Dendritic cell treated with granulocyte-macrophage colony-stimulating factor and Interleukin-4, amounts not matched to agents 40 ng/mL and 50 ng/mL, for 4 days (primary cell): ENCODE data around the gene AOX1.
"Not testable (repeated sequence)": the region's sequence is repeated elsewhere in the genome, so short reads cannot be mapped to it uniquely, and the experiment has no call there.

ENCODE experiments used
- H3K27ac Mint-ChIP-seq: one replicate; pipeline ENCODE4 v1.8.0; 2022; ENCODE audit warnings: mild to moderate bottlenecking, mixed read lengths
- H3K27me3 Mint-ChIP-seq: one replicate; pipeline ENCODE4 v1.8.0; 2022; ENCODE audit warnings: mild to moderate bottlenecking, mixed read lengths
- H3K36me3 Mint-ChIP-seq: one replicate; pipeline ENCODE4 v1.8.0; 2022; ENCODE audit warnings: low read depth, mixed read lengths
- H3K4me1 Mint-ChIP-seq: one replicate; pipeline ENCODE4 v1.8.0; 2022; ENCODE audit warnings: low read depth, mixed read lengths
- H3K4me3 Mint-ChIP-seq: one replicate; pipeline ENCODE4 v1.8.0; 2022; ENCODE audit warnings: mild to moderate bottlenecking, moderate library complexity, mixed read lengths
- H3K9me3 Mint-ChIP-seq: one replicate; pipeline ENCODE4 v1.8.0; 2022; ENCODE audit warnings: mixed read lengths
- intact Hi-C: fragments of 100-400 bp; cut with micrococcal nuclease; formaldehyde crosslinking; loops from one replicate; pipeline ENCODE4 v1.15.0; 2022

The AOX1 gene

DNA sequence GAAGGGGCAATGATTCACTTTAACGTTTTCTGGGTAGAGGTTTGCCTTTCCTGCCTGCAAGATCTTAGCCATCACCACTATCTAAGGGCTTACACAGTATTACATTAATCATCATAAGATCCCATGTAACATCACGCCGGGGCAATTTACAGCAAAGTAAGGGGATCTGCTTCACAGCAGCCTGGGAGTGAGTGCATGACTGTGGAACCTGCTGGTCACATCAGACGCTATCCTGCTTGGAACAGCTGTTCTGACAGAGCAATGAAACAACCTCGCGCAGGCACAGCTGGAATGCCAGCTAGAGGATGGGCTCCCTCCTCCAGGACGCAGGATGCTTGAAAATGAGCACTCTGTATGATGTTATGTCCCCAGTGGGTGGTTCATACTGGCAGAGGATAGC lies 89.0 kb downstream of the AOX1 start:
- Mint-ChIP-seq H3K36me3 (no peaks in the 10 kb centered on the region), H3K27ac (no peak overlapping the region), H3K27me3 (no peaks in the 10 kb centered on the region), H3K9me3 (no peaks in the 10 kb centered on the region), H3K4me1 (peaks cover 5% of the 10 kb centered on the region), H3K4me3 (no peak overlapping the region)
- intact Hi-C loops: no loop called here

DNA sequence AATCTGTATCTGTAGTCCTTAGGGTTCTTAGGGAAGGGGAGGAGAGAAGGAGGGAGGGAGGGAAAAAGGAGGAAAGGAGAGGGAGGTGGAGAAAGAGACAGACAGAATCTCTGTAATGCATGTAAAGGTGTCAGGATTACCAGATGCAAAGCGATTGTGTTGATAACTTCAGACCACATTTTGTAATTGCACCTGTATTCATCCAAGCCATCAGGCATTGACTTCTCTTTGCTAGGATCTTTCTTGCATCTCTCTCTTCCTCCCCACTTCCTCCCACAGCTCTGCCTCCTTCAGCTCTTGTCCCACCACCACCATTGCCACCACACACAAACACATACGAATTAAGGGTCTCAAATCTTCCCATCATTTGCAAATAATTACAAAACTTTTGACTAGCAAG lies 91.4 kb downstream of the AOX1 start:
- no peaks in the 10 kb centered on the region for H3K9me3 Mint-ChIP-seq
- H3K27me3 Mint-ChIP-seq: no peaks in the 10 kb centered on the region
- intact Hi-C loops: no loop called here

DNA sequence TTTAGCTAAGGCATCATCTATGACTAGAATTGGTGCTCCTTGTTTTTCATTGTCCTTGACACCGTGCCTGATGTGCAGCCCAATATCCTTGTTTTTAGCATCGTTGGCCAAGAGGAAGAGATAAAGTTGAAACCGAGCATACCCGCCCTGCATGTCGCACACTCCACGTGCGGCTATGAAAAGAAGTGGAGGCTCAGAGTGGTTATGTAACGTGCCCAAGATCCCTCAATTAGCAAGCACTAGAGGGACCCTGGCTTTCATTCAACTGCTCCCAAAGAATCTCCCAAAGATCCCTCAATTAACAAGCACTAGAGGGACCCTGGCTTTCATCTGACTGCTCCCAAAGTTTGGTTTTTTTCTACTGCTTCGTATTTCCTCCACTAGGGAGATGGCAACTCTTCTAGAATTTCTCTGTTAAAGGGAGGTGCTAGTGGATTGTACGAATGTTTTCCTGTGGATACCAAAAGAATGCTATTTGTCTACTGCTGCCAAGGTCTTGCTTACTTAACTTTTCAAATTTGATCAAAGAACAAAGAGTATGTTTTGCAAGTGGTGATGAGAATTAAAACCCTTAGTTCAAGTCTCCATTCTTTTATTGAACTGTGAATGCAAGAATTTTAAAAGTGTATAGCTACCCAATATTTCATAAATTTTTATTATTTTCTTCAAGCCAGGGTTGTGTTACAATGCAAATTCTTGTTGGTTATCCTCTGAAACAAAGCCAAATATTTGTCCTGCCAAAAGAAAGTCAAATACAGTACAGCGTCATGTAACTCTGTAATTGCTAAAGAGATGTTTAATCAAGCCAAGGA lies 92.1 kb downstream of the AOX1 start:
- Mint-ChIP-seq H3K4me3 (no peak overlapping the region), H3K36me3 (no peaks in the 10 kb centered on the region), H3K27me3 (no peaks in the 10 kb centered on the region), H3K9me3 (no peaks in the 10 kb centered on the region), H3K27ac (no peak overlapping the region), H3K4me1 (peaks cover 5% of the 10 kb centered on the region)
- intact Hi-C loops: no loop called here

More for the DNA sequence above, 91.4 kb downstream of the AOX1 start:
- no peak overlapping the region for H3K27ac Mint-ChIP-seq
- H3K4me3 Mint-ChIP-seq: no peak overlapping the region
- H3K36me3 Mint-ChIP-seq: no peaks in the 10 kb centered on the region
- peaks cover 5% of the 10 kb centered on the region for H3K4me1 Mint-ChIP-seq

DNA sequence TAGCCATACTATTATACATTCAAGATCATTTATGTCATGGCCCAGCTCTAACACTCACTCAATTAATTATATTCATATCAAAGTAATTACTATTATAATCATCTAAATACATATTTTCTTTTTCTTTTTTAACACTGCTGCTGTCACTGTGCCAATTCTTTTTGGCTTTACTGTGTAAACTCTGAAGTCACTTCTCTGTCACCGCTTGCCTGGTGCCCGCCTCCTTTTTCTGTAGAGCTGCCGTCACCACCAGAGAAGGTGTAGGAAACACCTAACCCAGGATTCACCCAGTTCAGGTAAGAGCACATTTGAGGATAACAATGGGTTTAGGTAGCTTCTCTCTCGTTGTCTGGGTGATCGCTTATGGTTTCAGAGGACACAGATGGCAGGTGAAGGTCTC lies 93.3 kb downstream of the AOX1 start:
- Mint-ChIP-seq H3K9me3 (no peaks in the 10 kb centered on the region), H3K27ac (no peak overlapping the region), H3K4me1 (no peaks in the 10 kb centered on the region), H3K4me3 (no peak overlapping the region), H3K36me3 (no peaks in the 10 kb centered on the region), H3K27me3 (no peaks in the 10 kb centered on the region)
- intact Hi-C loops: no loop called here

DNA sequence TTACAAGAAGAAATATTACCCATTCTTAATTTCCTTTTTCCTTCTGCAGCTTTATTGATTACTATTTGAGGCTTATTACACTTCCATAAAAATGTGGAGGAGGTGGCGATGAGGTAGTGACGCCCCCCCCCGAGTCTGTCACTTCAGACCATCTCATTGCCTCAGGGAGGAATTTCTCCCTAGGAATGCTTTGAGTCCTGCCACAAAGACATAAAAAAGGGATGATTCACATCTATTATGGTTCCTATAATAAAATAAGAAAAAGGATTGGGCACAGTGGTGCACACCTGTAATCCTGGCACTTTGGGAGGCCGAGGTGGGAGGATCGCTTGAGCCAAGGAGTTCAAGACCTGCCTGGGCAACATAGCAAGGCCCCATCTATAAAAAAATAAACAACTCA lies 93.7 kb downstream of the AOX1 start:
- H3K27me3 Mint-ChIP-seq: no peaks in the 10 kb centered on the region
- no peaks in the 10 kb centered on the region for H3K36me3 Mint-ChIP-seq
- H3K4me3 Mint-ChIP-seq: no peak overlapping the region
- no peak overlapping the region for H3K27ac Mint-ChIP-seq
- no peaks in the 10 kb centered on the region for H3K9me3 Mint-ChIP-seq
- H3K4me1 Mint-ChIP-seq: no peaks in the 10 kb centered on the region
- intact Hi-C loops: no loop called here

DNA sequence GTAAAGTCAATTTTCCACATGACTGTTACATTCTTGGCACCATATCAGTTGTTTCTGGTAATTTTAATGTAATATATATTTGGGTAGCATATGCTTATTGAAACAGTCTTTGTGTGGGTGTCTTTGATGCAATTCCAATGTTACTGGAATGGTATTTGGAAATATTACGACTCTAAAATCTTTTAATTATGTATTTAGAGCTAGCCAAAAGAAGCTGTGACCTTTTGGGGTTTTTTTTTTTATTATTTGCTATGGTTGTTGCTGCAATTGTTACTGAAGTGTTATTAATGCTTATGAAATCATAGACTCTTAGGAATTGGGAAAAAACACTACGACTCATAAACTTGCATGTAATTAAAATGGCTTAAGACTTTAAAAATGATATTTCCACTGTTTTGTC lies 95.9 kb downstream of the AOX1 start:
- Mint-ChIP-seq H3K27ac (no peak overlapping the region), H3K4me3 (no peak overlapping the region), H3K4me1 (peaks cover under 1% of the 10 kb centered on the region), H3K36me3 (no peaks in the 10 kb centered on the region), H3K9me3 (peaks cover 3% of the 10 kb centered on the region), H3K27me3 (no peaks in the 10 kb centered on the region)
- intact Hi-C loops: no loop called here

DNA sequence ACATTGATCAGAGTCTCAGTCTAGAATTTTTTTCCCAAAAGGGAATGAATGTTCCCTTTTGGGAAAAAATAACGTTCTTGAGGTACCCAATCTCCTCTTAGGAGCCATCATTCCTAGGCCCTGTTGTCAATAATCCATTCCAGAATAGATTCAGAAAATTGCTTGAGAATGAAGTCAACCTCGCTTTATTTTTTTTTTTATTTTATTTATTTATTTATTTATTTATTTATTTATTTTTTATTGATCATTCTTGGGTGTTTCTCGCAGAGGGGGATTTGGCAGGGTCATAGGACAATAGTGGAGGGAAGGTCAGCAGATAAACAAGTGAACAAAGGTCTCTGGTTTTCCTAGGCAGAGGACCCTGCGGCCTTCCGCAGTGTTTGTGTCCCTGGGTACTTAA lies 96.6 kb downstream of the AOX1 start:
- H3K9me3 Mint-ChIP-seq, H3K27me3 Mint-ChIP-seq, H3K36me3 Mint-ChIP-seq, H3K4me3 Mint-ChIP-seq, intact Hi-C loops, H3K27ac Mint-ChIP-seq, H3K4me1 Mint-ChIP-seq: not testable (repeated sequence)

DNA sequence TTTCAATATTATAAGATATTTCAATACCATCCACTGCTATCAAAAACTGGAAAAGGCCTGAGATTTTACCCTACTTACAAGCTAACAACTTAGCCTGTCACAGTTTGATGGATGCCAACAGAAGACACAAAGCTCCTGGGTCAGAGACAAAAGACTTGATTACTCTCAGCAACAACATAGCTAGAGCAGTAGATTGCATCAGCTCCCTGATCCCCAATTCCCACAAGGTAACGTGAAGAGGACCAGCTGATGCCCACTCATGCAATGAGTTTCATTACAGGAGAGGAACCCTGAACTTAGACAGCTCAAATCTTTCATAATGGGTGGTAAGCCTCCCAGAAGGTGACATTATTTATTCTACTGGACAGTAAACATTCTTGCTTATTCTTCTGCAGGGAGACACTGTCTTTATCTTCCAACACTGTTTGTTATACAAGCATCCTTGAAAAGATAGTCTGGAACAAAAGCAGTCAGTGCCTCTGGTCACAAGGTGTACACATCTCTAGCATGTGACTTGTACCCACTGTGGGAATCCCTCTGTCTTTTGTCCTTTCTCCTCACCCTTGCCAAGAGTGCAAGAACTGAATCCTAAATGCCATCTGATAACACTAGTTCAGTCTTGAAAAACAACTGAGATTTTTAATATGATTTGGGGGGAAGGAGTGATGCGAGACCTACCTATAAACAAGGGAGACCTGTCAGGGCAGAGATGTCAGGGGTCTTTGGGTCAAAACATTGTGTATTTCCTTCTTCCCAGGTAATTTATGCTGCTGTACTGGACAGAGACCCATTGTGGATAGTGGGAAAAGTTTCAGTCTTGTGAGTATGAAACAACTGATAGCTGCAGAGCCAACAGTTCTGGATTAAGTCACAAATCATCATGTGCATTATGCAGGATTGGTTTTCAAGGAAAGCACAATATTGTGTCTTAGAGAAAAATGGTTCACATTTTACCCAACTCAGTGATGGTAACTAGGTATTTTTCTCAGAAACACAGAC lies 102.4 kb downstream of the AOX1 start:
- Mint-ChIP-seq H3K4me3 (no peak overlapping the region), H3K9me3 (peaks cover 9% of the 10 kb centered on the region), H3K36me3 (no peaks in the 10 kb centered on the region), H3K27me3 (no peaks in the 10 kb centered on the region), H3K4me1 (peaks cover 11% of the 10 kb centered on the region), H3K27ac (no peak overlapping the region)
- intact Hi-C loops: no loop called here

DNA sequence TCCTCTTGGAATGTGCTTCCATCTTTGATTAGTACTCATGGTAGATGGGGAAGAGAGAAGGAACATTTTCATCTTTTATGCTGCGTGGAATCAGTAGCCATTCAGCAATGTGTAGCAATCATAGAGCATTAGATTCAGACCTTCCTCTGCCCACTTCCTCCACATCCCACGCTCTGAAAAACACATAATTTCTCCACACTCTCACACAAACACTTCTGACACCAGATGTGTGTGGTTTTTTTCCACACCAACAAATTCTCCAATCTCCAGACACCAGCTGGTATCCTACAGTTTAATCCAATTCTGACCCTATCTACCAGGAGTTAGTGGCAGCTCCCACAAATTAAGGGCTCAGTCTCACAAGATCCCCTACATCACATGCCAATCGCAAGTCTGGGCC lies 103.3 kb downstream of the AOX1 start:
- H3K27ac Mint-ChIP-seq: no peak overlapping the region
- intact Hi-C loops: no loop called here
- no peaks in the 10 kb centered on the region for H3K27me3 Mint-ChIP-seq
- H3K4me3 Mint-ChIP-seq: no peak overlapping the region
- no peaks in the 10 kb centered on the region for H3K36me3 Mint-ChIP-seq
- peaks cover 9% of the 10 kb centered on the region for H3K9me3 Mint-ChIP-seq
- H3K4me1 Mint-ChIP-seq: peaks cover 11% of the 10 kb centered on the region

DNA sequence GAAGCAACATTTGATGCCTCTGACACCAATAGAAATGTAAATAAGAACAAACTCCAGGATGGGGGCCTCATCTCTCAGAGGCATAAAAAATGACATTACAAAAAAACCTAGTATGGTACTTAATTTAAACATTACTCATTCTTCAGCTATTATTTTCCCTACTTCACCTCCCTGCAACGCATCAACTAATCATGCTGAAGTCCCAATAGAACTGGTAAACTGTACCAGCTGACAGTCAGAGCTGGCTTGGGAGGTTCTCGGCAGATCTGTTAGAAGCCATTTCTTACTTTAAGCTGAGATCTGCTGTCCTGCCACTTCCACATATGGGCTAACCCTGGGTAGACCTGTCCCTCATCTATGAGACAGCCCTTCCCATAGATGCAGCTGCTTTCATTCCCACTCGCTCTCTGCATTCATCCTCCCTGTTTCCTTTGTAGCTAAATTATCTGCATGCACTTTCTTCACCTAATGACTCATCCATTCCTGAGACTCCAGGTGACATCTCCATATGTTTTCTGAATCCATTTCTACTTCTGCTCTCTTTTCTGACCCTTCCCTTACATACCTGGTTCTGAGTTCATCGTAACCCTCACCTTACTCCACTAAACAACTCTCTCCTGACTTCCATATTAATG lies 108.1 kb downstream of the AOX1 start:
- H3K9me3 Mint-ChIP-seq: no peaks in the 10 kb centered on the region
- H3K27me3 Mint-ChIP-seq: no peaks in the 10 kb centered on the region
- H3K27ac Mint-ChIP-seq: no peak overlapping the region

DNA sequence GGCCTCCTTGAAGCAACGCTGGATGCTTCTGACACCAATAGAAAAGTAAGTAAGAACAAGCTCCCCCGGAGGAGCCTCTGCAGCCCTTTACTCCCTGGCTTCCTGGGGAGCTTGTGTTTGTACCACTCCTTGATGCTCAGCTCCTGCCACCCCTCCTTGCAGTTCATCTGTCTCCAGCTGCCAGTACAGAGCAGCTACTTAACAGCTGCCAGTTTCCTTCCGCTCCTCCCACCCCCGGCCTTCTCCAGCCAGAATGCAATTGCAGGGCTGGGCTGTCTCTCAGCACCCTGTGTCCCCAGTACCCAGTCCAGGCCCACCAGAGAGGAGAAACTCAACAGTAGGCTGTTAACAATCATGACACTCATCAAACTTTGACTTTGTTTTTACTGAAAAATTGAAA lies 109.4 kb downstream of the AOX1 start:
- H3K27me3 Mint-ChIP-seq: no peaks in the 10 kb centered on the region
- no peaks in the 10 kb centered on the region for H3K9me3 Mint-ChIP-seq
- H3K27ac Mint-ChIP-seq: peak overlapping the region; percentile 21
- H3K36me3 Mint-ChIP-seq: no peaks in the 10 kb centered on the region
- H3K4me3 Mint-ChIP-seq: peak overlapping the region; percentile 30
- intact Hi-C loops: no loop called here
- no peaks in the 10 kb centered on the region for H3K4me1 Mint-ChIP-seq

More for the DNA sequence above, 108.1 kb downstream of the AOX1 start:
- no peaks in the 10 kb centered on the region for H3K36me3 Mint-ChIP-seq
- H3K4me1 Mint-ChIP-seq: peaks cover 5% of the 10 kb centered on the region
- intact Hi-C loops: no loop called here
- H3K4me3 Mint-ChIP-seq: no peak overlapping the region

DNA sequence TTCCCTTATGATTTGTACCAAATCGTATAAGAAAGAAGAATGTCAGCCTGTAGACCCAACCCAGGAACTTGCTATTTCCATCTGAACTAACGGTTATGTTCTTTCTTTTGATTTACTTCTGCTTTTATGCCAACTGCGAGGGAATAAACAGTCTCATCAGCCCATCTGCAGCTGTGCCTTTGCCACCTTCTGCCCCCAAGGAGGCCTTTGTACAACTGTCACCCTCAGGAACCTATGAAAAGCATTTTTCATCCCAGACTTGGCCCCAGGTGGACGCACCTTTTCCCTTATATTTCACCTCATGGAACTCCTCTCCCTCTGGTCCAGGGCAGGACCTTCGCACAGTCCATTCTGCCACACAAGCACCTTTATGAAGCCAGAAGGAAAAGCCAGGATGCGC lies 109.8 kb downstream of the AOX1 start:
- no peaks in the 10 kb centered on the region for H3K36me3 Mint-ChIP-seq
- H3K27me3 Mint-ChIP-seq: no peaks in the 10 kb centered on the region
- H3K4me3 Mint-ChIP-seq: no peak overlapping the region
- H3K27ac Mint-ChIP-seq: no peak overlapping the region
- H3K4me1 Mint-ChIP-seq: no peaks in the 10 kb centered on the region
- intact Hi-C loops: no loop called here
- no peaks in the 10 kb centered on the region for H3K9me3 Mint-ChIP-seq

DNA sequence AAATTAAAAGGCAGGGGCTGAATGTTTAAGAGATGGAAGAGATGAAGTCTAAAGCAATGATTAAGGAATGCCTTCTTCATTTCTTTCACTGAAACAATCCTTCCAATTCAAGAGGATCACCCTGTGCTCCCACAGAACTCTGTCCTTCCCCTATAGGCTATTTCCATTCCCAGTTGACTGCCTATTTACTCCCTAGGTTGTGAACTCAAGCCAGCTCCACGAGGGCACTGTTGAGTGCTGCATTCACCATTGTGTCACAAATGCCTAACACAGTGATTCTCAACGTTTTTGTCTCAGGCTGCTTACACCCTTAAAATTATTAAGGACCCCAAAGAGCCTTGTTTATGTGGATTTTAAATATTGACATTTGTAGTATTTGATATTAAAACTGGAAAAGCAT lies 112.4 kb downstream of the AOX1 start:
- no peaks in the 10 kb centered on the region for H3K4me1 Mint-ChIP-seq
- intact Hi-C loops: no loop called here
- no peaks in the 10 kb centered on the region for H3K36me3 Mint-ChIP-seq
- no peak overlapping the region for H3K4me3 Mint-ChIP-seq
- no peak overlapping the region for H3K27ac Mint-ChIP-seq
- no peaks in the 10 kb centered on the region for H3K27me3 Mint-ChIP-seq
- no peaks in the 10 kb centered on the region for H3K9me3 Mint-ChIP-seq

DNA sequence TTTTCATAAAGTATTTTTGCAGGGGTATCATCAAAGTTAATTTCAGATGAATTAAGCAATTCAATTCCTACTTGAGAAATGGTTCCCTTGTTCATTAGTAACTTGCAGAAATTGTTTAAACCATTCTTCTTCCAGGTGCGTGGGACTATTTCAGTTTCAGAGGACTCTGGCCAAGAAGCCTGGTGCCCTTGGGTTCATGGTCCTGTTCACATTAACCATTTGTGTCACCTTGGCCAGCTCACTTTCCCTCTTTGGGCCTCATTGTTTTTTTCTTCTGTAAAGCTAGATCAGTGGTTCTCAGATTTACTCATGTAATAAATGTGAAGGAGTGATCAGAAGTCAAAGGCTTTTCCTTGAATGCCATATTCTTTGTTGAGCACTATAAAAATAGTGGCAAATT lies 113.5 kb downstream of the AOX1 start:
- intact Hi-C loops: no loop called here

More for the DNA sequence above, 113.5 kb downstream of the AOX1 start:
- Mint-ChIP-seq H3K4me1 (no peaks in the 10 kb centered on the region), H3K4me3 (no peak overlapping the region), H3K27ac (no peak overlapping the region), H3K27me3 (no peaks in the 10 kb centered on the region), H3K36me3 (no peaks in the 10 kb centered on the region), H3K9me3 (no peaks in the 10 kb centered on the region)
